Stimulated activated CD8-positive, alpha-beta memory T cell treated with anti-CD3 and anti-CD28 coated beads, Interleukin-12 subunit alpha, Interleukin-12 subunit beta, amount 100 ng/mL, for 4 hours (primary cell): ENCODE measurements around the gene TLR6.

ENCODE experiments used
- DNase-seq: peaks from one replicate; pipeline ENCODE4 v3.0.0-alpha.2; 2020; ENCODE audit warnings: low read depth

Gene TLR6

DNA sequence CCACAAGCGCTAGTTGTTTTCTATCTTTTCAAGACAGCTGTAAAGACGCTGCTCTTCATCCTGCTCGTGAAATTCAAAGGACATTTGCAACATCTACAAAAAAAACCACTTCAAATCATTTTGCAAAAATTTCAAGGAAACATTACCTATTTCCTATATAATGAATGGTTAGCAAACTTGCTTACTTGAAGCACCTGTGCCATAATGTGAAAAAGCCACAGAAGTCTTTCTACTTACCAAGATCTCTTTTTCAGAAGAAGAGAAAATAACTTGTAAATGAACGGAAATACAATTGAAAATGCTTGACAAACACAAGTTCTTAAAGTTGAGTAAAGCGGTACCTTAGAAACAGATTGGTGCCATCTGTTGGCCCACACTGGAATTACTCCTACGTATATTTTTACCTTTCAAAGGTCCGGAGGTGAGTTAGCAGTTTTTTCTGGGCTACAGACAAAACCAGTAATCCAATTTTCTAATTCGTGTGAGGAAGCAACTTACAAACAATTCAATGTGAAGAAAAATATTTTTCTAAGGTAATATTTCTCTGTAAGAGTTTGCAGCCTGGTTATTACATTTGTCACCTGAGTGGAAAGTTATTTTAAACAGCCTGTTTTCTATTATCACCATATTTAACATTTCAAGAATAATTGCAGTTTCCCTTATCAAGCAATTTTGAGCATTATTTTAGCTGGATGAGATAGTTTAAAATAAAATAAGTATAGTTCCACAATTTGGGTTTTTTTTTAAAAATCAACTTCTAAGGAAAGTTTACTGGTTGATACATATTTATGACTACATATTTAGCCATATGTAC is at the start of gene TLR6:
TLR6 (minus strand) TSS at position 294 of the 814 bp plus-strand sequence. CDS start 27,344 bp downstream, outside the sequence.
- DNase-seq: peak; percentile 13

DNA sequence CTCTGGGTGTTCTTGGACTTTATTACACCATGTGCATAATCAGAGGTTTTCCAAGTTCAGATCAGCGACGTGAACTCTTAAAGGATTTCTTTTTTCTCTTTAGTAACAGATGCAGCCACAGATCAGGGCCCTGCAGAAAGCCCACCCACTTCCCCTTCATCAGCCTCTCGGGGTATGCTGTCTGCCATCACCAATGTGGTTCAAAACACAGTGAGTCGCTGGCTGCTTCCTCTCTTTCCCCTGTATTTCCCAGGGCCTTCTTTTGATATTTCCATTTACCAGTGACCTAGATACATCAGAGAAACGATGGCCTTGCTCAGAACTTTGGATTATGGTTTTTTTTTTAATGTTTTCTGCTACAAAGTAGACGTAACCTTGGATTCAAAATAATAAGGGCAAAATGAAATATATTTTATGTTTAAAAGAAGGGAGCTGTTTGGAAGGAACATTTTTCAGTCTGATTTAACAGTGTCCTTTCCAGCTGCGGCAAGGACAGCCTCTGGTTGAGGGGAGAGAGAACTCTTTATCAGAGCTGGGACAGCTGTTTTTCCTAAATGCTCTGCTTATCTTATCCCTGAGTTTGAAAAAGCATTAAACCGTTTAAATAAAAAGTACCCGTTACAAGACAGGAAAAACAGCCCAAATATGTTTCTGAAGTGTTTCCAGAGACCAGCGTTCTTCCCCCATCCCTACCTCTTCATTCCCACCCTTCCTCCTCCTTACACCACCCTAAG is 49.2 kb upstream of the TLR6 start:
- no peak for DNase-seq

GRCh38 chr4:38904682-38905081 is 48.1 kb upstream of the TLR6 start:
- DNase-seq: no peak

DNA sequence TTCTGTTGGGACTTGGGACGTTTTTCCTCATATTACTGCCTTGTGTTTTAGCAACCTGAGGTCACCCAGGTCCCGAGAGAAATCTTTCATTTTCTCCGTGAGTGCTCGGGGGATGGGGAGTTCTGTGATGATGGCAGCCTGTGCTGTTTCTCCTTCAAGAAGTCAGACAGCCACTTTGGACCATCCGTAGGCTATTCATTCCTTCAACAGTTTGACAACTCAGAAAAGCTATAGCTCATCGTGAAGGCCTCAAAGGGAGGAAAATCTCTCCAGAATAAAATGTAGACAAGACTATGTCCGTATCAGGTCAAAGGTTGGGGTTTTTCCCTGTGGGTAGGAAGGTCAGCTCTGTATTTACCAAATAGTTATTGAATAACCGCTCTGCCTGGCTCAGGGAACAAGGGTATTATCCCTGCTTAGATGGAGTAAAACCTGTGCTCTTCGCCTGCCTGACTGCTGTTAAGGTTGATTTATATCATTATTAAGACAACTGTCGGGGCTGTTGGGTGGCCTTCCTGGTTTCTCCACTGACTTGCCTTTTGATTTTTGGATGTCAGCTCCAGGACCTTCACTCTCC is 47.6 kb upstream of the TLR6 start:
- no peak for DNase-seq

DNA sequence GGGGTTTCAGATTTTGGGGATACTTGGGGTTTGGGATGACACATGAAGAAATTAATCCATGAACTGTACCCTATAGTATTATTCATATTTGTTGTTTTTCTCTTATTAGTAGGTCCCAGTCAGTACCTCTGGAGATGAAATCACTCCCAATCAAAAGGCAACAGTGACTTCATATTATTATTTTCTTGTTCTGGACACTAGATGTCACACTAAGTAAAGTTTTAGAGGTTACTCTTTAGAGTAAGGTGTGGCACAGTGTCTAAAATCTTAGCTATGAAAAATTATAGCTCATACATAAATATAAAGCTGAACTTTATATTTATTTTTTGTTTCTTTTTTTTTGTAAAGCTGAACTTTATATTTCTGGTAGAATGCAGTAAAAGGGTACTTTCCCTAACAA is 46.1 kb upstream of the TLR6 start:
- DNase-seq: no peak

GRCh38 chr4:38902221-38902620 is 45.6 kb upstream of the TLR6 start:
- no peak for DNase-seq

GRCh38 chr4:38898245-38898644 is 41.6 kb upstream of the TLR6 start:
- no peak for DNase-seq

GRCh38 chr4:38896940-38897339 is 40.3 kb upstream of the TLR6 start:
- no peak for DNase-seq

- no peak for DNase-seq
Measured at GRCh38 chr4:38894322-38894982, 37.8 kb upstream of the TLR6 start.

GRCh38 chr4:38891051-38891983 is 34.7 kb upstream of the TLR6 start:
- DNase-seq: no peak

GRCh38 chr4:38889143-38889542 is 32.5 kb upstream of the TLR6 start:
- no peak for DNase-seq

DNA sequence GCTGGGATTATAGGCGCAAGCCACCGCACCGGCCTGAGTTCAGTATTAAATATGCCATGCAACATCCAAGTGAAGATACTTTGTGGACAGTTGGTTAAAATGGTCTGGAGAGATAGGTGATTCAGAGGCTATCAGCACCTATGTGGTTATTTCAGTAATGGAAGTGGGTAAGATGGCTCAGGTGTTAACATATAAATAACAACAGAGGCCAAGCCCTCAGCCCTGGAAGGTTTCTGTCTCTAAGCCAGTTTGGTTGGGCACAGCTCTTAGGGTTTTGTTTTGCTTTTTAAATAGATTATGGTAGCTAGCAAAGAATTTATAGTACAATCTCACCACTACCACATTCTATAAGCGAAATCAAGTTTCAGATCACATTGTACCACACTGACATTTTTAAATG is 27.6 kb upstream of the TLR6 start:
- no peak for DNase-seq

GRCh38 chr4:38876636-38877035 is 20.0 kb upstream of the TLR6 start:
- DNase-seq: no peak

GRCh38 chr4:38873290-38873944 is 16.8 kb upstream of the TLR6 start:
- no peak for DNase-seq

DNA sequence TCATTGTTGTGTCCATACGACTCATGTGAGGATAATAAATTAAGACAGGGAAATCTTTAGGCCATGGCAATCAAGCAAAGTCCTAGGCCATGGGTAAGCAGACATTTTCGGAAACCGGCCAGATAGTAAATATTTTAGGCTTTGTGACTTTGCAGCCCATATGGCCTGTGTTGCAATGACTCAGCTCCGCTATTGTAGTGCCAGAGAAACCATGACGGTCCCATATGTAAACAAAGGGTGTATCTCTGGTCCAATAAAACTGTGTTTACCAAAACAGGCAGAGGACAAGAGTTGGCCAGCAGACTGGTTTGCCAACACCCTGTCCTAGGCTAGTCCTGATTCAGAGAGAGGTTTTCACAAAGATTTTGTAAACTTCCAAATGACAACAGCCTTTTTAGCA is 16.0 kb upstream of the TLR6 start:
- no peak for DNase-seq

DNA sequence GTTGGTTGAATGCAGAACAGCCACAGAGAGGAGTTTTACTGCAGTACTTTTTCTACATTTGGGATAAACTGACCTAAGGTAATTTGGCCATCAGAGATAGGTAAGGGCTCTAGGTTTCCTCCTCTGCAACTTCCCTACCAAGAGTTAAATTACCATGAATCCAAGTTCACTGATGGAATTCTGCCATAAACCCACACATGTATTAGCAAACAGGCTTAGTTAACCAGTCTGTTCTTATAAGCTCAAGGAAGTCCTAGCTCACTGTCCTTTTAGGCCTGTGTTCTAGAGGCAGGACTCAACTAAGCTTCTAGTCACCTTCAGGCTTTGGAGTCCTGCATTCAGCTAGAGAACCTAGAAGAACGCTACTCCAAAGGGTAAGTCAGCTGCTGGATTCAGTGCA is 15.0 kb upstream of the TLR6 start:
- DNase-seq: no peak

DNA sequence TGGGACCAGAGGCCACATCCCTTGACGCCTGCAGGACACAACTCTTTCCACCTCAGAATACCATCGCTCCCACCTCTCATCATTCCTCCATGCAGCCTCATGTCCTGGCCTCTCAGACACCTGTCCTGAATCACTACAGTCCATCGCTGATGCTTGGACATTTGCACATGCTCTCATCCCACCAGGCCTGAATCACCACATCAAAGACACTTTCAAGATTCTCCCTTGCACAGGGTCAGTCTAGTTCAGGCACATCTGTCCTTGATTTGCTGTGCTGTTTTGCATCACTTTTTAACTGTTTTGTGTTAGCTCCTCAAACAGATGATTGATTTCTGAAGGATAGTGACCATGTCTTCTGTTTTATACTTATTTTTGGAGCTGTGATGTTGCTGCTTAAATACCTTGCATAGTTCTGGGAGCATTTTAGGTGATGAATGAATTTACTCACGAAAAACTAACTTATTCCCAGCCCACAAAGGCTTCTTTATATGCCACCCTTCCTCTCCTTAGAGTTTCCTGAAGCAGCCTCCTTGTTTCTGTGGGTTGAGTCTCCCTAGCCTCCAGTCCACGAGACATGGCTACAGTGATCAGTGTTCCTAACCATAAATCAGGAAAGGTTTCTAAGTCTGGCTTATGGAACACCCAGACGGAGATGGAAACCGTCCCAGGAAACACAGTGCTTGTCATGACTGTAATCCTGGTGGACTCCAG is 13.6 kb upstream of the TLR6 start:
- DNase-seq: no peak

DNA sequence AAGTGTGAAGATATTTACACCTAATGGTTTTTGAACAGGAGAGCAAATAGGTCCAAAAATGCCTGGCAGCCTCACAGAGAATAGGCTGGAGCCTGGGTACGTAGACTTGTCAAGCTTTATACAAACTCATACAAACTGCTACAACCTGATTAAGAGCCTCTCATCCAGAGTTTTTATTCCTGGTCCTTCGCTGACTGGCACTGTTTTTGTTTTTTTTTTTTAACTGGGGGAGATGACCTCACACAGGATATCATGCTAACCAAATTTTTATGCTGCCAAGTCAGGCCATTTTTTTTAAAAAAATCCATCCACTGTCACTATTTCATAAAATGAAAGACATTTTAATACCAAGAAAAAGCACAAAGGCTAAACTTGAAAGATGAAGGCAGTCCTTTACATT is 12.9 kb upstream of the TLR6 start:
- no peak for DNase-seq

DNA sequence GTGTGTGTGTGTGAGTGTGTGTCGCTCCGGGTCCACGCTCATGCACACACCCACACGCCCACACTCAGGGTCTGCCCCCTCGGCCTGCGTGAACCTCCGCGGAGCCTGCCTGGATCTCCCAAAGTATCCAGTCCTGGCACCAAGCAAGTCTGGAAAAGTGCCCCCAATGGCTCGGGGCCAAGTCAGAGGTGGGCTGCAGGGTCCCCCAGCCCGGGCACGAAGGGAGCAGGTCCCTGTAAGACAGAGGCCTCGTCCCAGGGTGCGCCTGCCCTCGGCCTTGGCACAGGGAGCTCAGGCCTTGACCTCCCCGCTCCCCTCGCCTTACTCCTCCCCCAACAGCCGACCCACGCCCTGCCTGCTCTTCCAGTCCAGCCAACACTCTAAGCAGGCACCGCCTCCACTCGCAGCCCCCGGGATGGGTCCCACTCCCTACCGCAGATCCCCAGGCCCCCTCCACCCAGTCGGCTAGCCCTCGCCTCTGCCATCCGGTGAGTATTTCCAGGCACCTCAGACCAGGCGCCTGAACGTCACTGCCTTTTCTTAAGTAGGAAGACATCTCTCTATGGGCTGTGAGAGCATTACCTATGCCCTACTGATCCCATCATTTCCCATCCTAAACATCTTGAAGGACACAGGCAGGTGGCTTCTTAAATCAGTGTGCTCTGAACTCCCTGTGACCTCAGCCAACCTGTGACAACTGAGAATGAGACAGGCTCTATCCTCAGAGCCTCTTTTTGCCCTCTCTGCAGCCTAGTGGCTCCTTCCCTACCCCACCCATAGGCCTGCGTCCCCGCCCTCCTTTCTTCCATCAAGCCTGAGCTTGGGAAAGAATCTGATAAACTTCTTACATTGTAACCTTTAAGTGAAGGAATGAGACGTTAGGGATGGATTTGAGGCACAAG is 11.7 kb upstream of the TLR6 start:
- no peak for DNase-seq
